Glutamatergic neuron (in vitro differentiated cells): ENCODE data around the gene CHMP6. TPM values are rescaled to one million over a fixed set of nuclear protein-coding genes. Genes with fewer than 3 reads are reported as not detected.

Source experiments
- DNase-seq: peaks from one replicate; pipeline ENCODE4 v3.0.0; 2022
- H3K27ac Mint-ChIP-seq: one replicate; pipeline ENCODE4 v1.8.0; 2020; ENCODE audit warnings: mild to moderate bottlenecking, mixed read lengths, inconsistent platforms; ENCODE audit not compliant: unreplicated experiment
- H3K27me3 Mint-ChIP-seq: one replicate; pipeline ENCODE4 v1.8.0; 2020; ENCODE audit warnings: mild to moderate bottlenecking, moderate library complexity, mixed read lengths, inconsistent platforms; ENCODE audit not compliant: unreplicated experiment
- H3K36me3 Mint-ChIP-seq: one replicate; pipeline ENCODE4 v1.8.0; 2020; ENCODE audit warnings: mild to moderate bottlenecking, mixed read lengths, inconsistent platforms; ENCODE audit not compliant: unreplicated experiment
- H3K4me1 Mint-ChIP-seq: one replicate; pipeline ENCODE4 v1.8.0; 2020; ENCODE audit warnings: mild to moderate bottlenecking, low read depth, mixed read lengths, inconsistent platforms; ENCODE audit not compliant: unreplicated experiment
- H3K4me3 Mint-ChIP-seq: one replicate; pipeline ENCODE4 v1.8.0; 2020; ENCODE audit warnings: mild to moderate bottlenecking, mixed read lengths, inconsistent platforms; ENCODE audit not compliant: unreplicated experiment
- H3K9me3 Mint-ChIP-seq: one replicate; pipeline ENCODE4 v1.8.0; 2020; ENCODE audit warnings: mild to moderate bottlenecking, moderate library complexity, mixed read lengths, inconsistent platforms; ENCODE audit not compliant: unreplicated experiment
- total RNA-seq: library from RNA; stranded (reverse); fragmentation: NEBNext Ultra II Directional; extraction: Animal tissue kit (Norgen Biotek cat#: 25700); gene quantifications from one replicate; pipeline ENCODE4 v1.2.1, GENCODE V29; 2021; ENCODE audit not compliant: unreplicated experiment
- TF ChIP-seq, protein P1 (sequence below): fragments of 200-600 bp; sonication (generic); IDR thresholded peaks from one replicate; pipeline ENCODE4 v1.5.0; 2021; ENCODE audit not compliant: partially characterized antibody, unreplicated experiment

Gene CHMP6
- total RNA-seq, 1 donor from 2014 or later = 24.3 TPM

DNA sequence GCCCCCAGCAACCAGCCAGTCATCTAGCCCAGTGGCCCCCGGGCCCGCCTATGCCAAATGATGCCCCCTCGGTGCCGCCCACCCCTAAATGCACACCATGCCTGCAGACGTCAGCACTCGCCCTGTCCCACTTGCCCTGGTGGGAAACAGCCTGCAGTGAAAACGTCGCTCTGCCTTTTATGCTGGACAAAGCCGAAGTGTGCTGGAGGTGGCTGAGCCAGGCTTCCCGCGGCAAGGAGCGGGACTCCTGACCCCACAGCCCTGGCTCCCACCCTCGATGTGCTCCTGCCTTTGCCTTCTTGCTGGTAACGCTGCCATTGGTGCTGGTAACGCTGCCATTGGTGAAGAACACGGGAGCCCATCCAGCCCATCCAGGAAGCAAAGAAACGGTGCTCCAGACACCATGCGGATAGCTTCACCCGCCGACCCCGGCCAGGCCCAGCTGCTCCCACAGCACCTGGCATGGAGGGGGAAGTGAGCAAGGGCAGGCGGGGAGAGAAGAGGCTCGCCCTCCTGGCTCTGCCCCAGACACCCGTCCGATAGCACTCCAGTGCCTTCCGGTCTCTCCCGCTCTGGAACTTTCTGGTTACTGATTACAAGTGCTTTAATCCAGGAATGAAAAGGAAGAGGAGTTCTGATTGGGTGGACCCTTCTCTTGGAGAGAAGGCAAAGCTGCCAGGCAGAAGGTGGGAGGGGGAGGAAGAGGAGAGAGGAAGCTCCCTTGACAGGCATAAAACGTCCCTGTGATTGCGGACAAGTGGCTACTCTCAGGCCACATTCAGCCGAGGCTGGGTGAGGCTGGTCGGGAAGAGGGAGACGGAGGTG is 39.3 kb downstream of the CHMP6 start:
- no peak for DNase-seq
- Mint-ChIP-seq H3K4me3 (no peak overlapping the region), H3K27ac (peak overlapping the region; percentile 4), H3K36me3 (peaks cover 5% of the 10 kb centered on the region), H3K4me1 (peaks cover 41% of the 10 kb centered on the region), H3K9me3 (peaks cover 9% of the 10 kb centered on the region), H3K27me3 (peaks cover 15% of the 10 kb centered on the region)
- TF ChIP-seq, protein P1, sequence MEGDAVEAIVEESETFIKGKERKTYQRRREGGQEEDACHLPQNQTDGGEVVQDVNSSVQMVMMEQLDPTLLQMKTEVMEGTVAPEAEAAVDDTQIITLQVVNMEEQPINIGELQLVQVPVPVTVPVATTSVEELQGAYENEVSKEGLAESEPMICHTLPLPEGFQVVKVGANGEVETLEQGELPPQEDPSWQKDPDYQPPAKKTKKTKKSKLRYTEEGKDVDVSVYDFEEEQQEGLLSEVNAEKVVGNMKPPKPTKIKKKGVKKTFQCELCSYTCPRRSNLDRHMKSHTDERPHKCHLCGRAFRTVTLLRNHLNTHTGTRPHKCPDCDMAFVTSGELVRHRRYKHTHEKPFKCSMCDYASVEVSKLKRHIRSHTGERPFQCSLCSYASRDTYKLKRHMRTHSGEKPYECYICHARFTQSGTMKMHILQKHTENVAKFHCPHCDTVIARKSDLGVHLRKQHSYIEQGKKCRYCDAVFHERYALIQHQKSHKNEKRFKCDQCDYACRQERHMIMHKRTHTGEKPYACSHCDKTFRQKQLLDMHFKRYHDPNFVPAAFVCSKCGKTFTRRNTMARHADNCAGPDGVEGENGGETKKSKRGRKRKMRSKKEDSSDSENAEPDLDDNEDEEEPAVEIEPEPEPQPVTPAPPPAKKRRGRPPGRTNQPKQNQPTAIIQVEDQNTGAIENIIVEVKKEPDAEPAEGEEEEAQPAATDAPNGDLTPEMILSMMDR = no peak

DNA sequence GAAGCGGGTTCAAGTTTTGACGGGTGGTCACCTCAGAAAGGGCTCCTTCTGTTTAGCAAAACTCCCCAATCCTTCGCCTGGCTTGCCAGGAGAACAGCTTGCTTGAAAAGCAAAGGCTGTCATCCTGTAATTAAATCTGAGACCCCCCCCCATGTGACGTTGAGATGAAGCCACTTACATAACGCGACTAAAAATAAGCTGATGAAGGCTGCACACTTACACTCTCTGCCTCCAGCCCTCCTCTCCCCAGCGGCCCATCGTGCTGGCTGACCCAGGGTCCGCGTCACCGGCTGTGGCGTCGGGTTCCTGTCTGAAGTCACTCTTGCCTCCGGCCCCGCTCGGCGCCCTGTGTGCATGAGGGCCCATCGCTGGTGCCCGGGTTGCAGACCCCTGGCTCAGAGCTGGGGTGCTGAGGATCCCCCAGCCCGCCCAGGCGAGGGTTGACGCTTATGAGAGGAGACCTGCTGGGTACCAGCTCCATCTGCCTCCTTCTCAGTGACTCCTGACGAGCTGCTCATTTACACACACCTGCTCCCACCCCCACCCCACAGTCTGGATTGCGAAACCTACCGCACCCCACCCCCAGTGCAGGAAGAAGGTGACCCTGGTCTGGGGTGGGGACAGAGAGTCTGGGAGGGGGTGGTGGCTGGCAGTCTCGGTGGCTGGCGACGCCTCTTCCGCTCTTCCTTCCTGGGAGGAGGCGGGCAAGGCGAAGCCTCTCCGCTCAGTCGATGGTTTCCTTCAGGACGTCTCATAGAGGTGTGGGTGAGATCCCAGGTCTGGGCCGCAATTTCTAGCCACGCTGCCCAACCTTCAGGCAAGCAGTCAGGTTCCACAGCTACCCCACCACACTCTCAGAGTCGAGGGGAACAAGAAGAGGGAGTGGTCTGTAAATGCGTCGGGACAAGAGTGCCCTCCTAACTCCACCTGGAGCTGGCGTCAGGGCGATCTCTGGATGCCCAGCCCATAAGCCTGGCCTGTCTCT is 40.2 kb downstream of the CHMP6 start:
- peaks cover 19% of the 10 kb centered on the region for H3K27me3 Mint-ChIP-seq
- H3K9me3 Mint-ChIP-seq = peaks cover 16% of the 10 kb centered on the region
- H3K4me3 Mint-ChIP-seq = peak overlapping the region; percentile 36
- no peak for DNase-seq
- H3K27ac Mint-ChIP-seq = peak overlapping the region; percentile 4
- peaks cover 37% of the 10 kb centered on the region for H3K4me1 Mint-ChIP-seq
- peaks cover 3% of the 10 kb centered on the region for H3K36me3 Mint-ChIP-seq
- TF ChIP-seq, protein P1 = no peak

DNA sequence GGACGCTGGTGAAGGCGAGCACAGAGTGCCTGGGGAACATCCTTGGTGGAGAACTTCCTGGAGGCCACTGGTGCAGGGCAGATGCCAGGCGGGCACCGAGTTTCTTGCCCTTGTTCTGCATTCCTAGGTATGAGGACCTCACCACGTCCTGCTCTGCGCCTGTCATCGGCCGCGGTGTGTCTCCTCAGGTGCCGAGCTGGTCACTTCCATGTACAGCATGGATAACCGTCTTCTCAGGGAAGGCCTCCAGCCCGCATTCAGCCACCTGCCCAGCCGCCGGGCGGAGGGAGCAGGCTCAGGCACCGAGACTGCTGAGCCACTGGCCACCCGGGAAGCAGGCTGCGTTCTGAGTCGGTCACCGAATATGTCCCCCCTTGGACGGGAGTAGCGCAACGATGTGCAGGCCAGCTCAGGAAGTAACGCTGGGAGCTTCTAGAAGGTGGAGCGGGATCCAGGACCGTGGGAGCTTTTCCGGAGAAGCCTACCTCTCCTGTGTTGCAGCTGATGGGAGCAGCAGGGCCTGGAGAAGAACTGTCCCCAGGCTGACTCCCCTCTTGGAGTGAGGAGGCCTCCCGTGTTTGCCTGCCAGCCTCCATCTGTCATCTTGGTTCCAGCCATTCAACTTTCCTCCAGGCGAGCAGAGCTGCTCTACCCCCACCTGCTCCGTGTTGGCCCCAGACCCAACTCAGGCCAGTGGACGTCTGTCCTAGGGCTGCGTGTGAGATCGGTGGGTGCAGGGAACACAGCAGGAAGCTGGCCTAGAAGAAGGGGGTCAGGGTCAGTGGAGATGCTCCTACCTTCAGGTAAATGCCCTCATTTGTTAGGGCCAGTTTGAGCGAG is 41.2 kb downstream of the CHMP6 start:
- peak overlapping the region; percentile 86 for H3K27ac Mint-ChIP-seq

DNA sequence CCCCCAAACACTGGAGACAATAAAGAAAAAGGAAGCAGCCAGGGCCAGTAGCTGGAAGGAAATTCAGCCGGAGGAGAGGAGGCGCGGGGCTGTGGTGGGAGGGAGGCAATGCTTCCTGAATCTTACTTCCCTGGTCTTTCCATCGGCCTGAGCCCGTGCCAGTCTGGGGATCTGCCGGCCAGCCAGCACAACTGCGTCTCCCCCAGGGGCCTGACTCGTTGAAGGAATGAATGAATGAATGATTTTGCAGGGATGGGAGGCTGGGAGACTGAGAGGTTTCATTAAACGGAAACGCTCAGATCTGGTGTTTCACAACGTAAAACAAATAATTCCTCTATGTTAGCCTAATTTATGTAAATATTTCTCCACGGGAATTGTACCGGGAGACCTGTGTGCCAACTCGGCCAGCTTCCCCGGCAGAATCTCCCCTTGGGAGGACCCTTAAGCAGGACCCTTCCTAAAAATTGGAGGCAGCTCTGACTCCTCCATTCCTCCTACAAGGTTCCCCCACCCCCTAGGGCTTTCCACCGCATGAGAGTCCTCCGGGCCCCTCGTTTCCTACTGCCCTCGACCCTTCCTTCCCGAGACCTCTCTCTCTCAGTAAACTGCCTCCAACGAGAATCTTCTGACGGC is 42.0 kb downstream of the CHMP6 start:
- DNase-seq = no peak
- peak overlapping the region; percentile 86 for H3K27ac Mint-ChIP-seq
- H3K4me3 Mint-ChIP-seq = peak overlapping the region; percentile 90
- peaks cover 43% of the 10 kb centered on the region for H3K4me1 Mint-ChIP-seq
- peaks cover 24% of the 10 kb centered on the region for H3K27me3 Mint-ChIP-seq
- no peaks in the 10 kb centered on the region for H3K36me3 Mint-ChIP-seq
- TF ChIP-seq, protein P1 = no peak
- H3K9me3 Mint-ChIP-seq = peaks cover 20% of the 10 kb centered on the region

More for the DNA sequence above, 41.2 kb downstream of the CHMP6 start:
- TF ChIP-seq, protein P1 = no peak
- H3K4me1 Mint-ChIP-seq = peaks cover 40% of the 10 kb centered on the region
- peaks cover 20% of the 10 kb centered on the region for H3K9me3 Mint-ChIP-seq
- no peaks in the 10 kb centered on the region for H3K36me3 Mint-ChIP-seq
- peak overlapping the region; percentile 90 for H3K4me3 Mint-ChIP-seq
- H3K27me3 Mint-ChIP-seq = peaks cover 24% of the 10 kb centered on the region
- no peak for DNase-seq
